ENCODE results near the gene ENPP3.

Gene ENPP3

DNA sequence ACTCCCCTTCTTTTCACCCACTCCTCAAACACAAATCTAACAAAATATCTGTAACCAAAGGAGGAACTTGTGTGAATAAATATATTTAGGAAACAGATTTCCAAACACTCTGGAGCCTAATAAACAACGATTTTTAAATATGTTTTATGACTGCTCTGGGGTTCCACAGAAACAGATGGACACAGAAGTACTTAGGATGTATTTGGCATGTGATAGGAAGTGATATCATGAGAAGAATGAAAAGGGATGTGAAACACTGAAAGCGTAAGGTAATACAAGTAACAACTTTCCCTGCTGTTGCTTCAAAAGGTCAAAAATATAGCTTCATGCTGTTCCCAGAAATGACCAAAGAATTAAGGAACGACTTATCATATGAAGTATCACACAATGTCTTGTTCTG lies 144.6 kb downstream of the ENPP3 start:
- Histone ChIP-seq H3K4me3 (no peak overlapping the region), H3K27ac (no peak overlapping the region)
- TF ChIP-seq, protein P1, sequence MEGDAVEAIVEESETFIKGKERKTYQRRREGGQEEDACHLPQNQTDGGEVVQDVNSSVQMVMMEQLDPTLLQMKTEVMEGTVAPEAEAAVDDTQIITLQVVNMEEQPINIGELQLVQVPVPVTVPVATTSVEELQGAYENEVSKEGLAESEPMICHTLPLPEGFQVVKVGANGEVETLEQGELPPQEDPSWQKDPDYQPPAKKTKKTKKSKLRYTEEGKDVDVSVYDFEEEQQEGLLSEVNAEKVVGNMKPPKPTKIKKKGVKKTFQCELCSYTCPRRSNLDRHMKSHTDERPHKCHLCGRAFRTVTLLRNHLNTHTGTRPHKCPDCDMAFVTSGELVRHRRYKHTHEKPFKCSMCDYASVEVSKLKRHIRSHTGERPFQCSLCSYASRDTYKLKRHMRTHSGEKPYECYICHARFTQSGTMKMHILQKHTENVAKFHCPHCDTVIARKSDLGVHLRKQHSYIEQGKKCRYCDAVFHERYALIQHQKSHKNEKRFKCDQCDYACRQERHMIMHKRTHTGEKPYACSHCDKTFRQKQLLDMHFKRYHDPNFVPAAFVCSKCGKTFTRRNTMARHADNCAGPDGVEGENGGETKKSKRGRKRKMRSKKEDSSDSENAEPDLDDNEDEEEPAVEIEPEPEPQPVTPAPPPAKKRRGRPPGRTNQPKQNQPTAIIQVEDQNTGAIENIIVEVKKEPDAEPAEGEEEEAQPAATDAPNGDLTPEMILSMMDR (IDR thresholded peaks at IDR 0.05) = no peak
- no peak for DNase-seq (ENCODE audit: low spot score)

DNA sequence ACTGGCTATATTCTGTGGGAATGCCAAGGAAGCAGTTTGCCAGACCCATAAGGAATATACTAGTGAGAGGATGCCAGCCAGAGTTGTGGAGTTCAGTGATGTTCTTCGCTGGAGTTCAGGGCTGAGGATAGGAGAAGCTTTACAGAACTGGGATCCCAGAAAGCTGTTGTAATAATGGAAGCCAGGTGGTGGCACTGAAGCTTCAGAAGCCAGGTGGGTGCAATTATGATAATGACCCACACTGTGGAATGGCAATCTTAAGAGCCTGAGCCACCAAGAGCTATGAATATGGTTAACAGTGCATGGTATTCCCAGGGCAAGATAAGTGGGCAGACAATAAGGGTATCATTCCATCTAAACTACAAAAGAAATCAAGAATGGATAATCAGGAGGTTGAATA lies 145.7 kb downstream of the ENPP3 start:
- TF ChIP-seq, protein P1 (IDR thresholded peaks at IDR 0.05) = no peak
- H3K27ac ChIP-seq = no peak overlapping the region
- DNase-seq (ENCODE audit: low spot score) = no peak
- H3K4me3 ChIP-seq = no peak overlapping the region

DNA sequence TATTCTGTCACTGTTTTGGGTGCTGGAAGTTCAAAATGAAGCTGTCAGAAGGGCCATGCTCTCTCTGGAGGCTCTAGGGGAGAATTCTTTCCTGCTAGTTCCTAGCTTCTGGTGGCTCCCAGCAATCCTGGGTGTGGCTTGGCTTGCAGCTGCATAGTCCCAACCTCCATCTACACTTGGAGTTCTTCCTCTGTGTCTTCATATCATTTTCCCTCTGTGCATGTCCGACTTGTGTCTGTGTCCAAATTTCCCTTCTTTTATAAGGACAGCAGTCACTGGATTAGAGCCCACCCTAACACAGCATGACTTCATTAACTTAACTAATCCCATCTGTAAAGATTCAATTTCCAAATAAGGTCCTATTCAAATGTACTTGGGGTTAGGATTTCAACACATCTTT lies 147.5 kb downstream of the ENPP3 start:
- TF ChIP-seq, protein P1 (IDR thresholded peaks at IDR 0.05) = no peak
- Histone ChIP-seq H3K27ac (no peak overlapping the region), H3K4me3 (no peak overlapping the region)
- no peak for DNase-seq (ENCODE audit: low spot score)

DNA sequence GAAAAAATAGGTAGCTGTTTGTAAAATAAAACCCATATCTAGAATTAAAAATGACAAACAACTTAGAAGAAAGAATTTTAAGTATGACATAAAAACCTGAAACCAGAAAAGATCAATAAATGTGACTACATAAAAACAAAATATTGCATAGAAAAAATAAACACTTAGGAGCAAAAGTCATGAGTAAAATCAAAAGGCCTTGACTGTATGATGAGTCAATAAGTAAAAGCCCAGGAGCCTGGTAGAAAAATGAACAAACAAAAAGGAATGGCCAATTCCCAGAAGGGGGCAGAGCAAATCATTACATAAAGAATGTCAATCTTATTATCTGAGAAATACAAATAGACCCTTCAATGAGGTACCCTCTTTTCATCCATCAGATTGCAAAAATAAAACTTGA lies 150.0 kb downstream of the ENPP3 start:
- TF ChIP-seq, protein P1 (IDR thresholded peaks at IDR 0.05) = no peak
- DNase-seq (ENCODE audit: low spot score) = no peak
- Histone ChIP-seq H3K27ac (no peak overlapping the region), H3K4me3 (no peak overlapping the region)

DNA sequence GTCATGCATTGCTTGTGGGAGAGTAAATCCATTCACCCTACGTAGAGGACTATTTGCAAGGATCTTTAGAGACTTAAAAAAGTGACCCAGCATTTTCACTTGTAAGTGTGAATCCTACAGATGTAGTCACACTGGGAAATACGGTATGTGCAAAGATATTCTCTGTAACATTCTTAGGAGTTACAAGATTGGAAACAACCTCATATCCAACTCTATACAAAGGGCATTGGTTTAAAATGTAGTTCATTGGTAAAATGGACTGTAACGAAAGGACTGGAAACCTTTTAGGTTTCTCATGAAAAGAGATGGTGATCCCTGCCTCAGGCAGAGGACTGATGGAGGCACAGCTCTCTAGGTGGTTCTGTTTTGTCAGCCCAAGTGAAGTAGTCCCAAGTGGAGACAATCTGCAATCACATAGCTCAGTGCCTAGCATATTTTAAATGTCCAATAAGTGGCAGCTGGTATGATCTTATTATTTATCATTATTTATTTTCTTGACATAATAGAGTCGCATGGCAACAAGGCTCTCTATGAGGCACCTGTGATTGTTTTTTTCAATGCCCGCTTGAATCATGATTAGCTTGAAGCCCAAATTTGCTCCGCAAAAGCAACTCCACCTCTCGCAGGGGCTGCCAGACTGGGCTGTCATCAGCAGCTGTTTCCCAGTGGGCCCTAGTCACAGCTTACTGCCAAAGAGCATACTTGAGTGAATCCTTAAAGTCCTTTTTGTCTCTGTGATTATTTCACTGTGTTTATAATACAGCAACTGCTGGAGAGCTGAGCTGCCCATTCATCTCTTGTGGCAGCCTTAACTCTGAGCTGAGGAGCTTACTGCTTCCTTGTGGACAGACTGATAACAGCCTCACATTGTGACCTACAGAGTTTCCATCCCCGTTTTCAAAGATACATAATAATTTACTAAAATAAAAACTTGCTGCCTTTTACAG lies 150.9 kb downstream of the ENPP3 start:
- Histone ChIP-seq H3K4me3 (no peak overlapping the region), H3K27ac (no peak overlapping the region)
- TF ChIP-seq, protein P1 (IDR thresholded peaks at IDR 0.05) = no peak
- DNase-seq (ENCODE audit: low spot score) = no peak

DNA sequence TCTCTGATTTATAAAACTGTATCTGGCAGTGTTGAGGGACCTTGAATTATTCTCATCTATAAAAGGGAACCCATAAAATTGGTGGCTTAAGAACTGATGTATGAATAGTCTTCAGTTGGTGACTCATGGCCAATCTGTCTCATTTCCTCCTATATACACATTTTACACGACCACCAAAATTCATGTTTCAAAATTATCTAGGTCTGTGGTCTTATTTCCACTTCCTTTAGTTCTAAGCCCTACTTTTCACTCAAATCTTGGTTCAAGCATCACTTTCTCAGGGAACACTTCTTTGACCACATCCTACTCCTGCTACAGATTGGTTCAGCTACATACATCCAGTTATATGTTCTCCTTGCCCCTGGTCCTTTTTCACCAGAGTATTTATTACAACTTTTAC lies 152.1 kb downstream of the ENPP3 start:
- Histone ChIP-seq H3K4me3 (no peak overlapping the region), H3K27ac (no peak overlapping the region)
- DNase-seq (ENCODE audit: low spot score) = no peak
- TF ChIP-seq, protein P1 (IDR thresholded peaks at IDR 0.05) = no peak

DNA sequence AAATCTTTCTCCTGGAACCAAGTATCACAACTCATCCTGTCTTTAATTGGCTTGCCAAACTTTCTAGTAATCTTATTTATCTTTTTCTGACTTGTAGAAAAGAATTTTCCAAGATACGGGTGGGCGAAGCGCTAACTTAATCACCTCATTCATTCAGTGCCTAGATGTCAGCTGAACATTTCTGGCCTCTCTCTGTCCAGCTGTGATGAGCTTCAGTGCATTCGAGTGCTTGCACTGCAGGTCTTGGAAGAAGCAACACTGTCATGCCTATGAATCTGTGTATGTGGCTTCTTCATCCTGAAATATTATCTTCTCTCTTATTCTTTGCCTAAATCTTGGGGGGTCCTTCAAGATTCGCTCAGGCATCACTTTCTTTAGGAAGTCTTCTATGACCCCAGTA lies 154.4 kb downstream of the ENPP3 start:
- DNase-seq (ENCODE audit: low spot score) = no peak
- Histone ChIP-seq H3K4me3 (no peak overlapping the region), H3K27ac (no peak overlapping the region)
- TF ChIP-seq, protein P1 (IDR thresholded peaks at IDR 0.05) = no peak

Measured in coronary artery (tissue), 2 donors.